IMR-90 (cell line): ENCODE data around the gene AUH. TPM values are rescaled to one million over a fixed set of nuclear protein-coding genes. Genes with fewer than 3 reads are reported as not detected.

Source experiments
- ATAC-seq: fragments of 200-7000 bp; cut with Tn5 transposase; 2 replicates; pipeline ENCODE4 v1.9.1; 2020; ENCODE audit warnings: low read depth, mild to moderate bottlenecking, moderate library complexity
- BruUV-seq: library from RNA; stranded (reverse); fragments of 400-500 nt; replicated peaks from 2 replicates; lab custom pipeline; 2021; lab: Mats Ljungman, UMichigan
- CTCF ChIA-PET: fragments of 300-600 bp; formaldehyde crosslinking; extraction: SDS; loops from one replicate; lab custom pipeline; 2021; ENCODE audit warnings: antibody characterized with exemption; lab: Yijun Ruan, JAX
- POLR2A ChIA-PET: fragments of 300-600 bp; sonication (Branson Sonifier 250); formaldehyde crosslinking; loops from one replicate; lab custom pipeline; 2022; ENCODE audit warnings: antibody characterized with exemption; ENCODE audit not compliant: unreplicated experiment; lab: Charles Lee
- DNase-seq: peaks from one replicate; pipeline ENCODE4 v3.0.0; 2013
- H2AFZ ChIP-seq: replicated peaks from 2 replicates; pipeline ENCODE3; 2013; ENCODE audit warnings: low read length, mild to moderate bottlenecking; ENCODE audit not compliant: poor library complexity
- H2AK5ac ChIP-seq: 2 replicates; pipeline ENCODE4 v1.6.1; 2013; ENCODE audit warnings: low read depth, low read length, inconsistent platforms
- H2AK9ac ChIP-seq: replicated peaks from 2 replicates; pipeline ENCODE3; 2013; ENCODE audit warnings: mild to moderate bottlenecking, low read depth, low read length, moderate library complexity; ENCODE audit not compliant: poor library complexity
- H2BK120ac ChIP-seq: 2 replicates; pipeline ENCODE4 v1.6.1; 2013; ENCODE audit warnings: low read depth, low read length, inconsistent platforms
- H2BK15ac ChIP-seq: 3 replicates; pipeline ENCODE4 v1.6.1; 2013; ENCODE audit warnings: low read depth, low read length, inconsistent platforms
- H2BK20ac ChIP-seq: 2 replicates; pipeline ENCODE4 v1.6.1; 2013; ENCODE audit warnings: low read depth, mild to moderate bottlenecking, inconsistent platforms, low read length, moderate library complexity
- H2BK5ac ChIP-seq: 2 replicates; pipeline ENCODE4 v1.6.1; 2013; ENCODE audit warnings: mild to moderate bottlenecking, low read depth, low read length, inconsistent platforms; ENCODE audit not compliant: poor library complexity, severe bottlenecking
- H3K14ac ChIP-seq: replicated peaks from 2 replicates; pipeline ENCODE4 v1.6.1; 2013; ENCODE audit warnings: low read depth, low read length, inconsistent platforms
- H3K18ac ChIP-seq: 2 replicates; pipeline ENCODE4 v1.6.1; 2013; ENCODE audit warnings: low read depth, low read length, control low read depth
- H3K23ac ChIP-seq: 2 replicates; pipeline ENCODE4 v1.6.1; 2013; ENCODE audit warnings: low read depth, low read length, inconsistent platforms
- H3K27ac ChIP-seq: 2 replicates; pipeline ENCODE4 v1.5.1; 2013; ENCODE audit warnings: mild to moderate bottlenecking, control low read depth, low read length; ENCODE audit not compliant: insufficient read depth
- H3K27me3 ChIP-seq: 2 replicates; pipeline ENCODE4 v1.6.1; 2013; ENCODE audit warnings: low read length; ENCODE audit not compliant: control insufficient read depth, insufficient read depth
- H3K36me3 ChIP-seq: 2 replicates; pipeline ENCODE4 v1.6.1; 2013; ENCODE audit warnings: low read length, mixed read lengths; ENCODE audit not compliant: control insufficient read depth, insufficient read depth
- H3K4ac ChIP-seq: 2 replicates; pipeline ENCODE4 v1.6.1; 2013; ENCODE audit warnings: low read depth, low read length, inconsistent platforms
- H3K4me1 ChIP-seq: 2 replicates; pipeline ENCODE4 v1.6.1; 2013; ENCODE audit warnings: low read length, mixed read lengths; ENCODE audit not compliant: control insufficient read depth, insufficient read depth
- H3K4me2 ChIP-seq: 2 replicates; pipeline ENCODE4 v1.6.1; 2013; ENCODE audit warnings: low read depth, mild to moderate bottlenecking, control low read depth, low read length, moderate library complexity
- H3K4me3 ChIP-seq: 2 replicates; pipeline ENCODE4 v1.5.1; 2013; ENCODE audit warnings: low read depth, mild to moderate bottlenecking, control low read depth, low read length, moderate library complexity; ENCODE audit not compliant: insufficient read depth
- H3K56ac ChIP-seq: 2 replicates; pipeline ENCODE4 v1.6.1; 2013; ENCODE audit warnings: low read length, inconsistent platforms; ENCODE audit not compliant: insufficient read depth; ENCODE audit errors: extremely low read depth
- H3K79me1 ChIP-seq, 2 experiments: 2 replicates each; pipeline ENCODE4 v1.6.1; 2013; ENCODE audit warnings: low read length in 2 of 2, inconsistent platforms in 1 of 2, low read depth in 1 of 2
- H3K9ac ChIP-seq: 2 replicates; pipeline ENCODE4 v1.6.1; 2013; ENCODE audit warnings: low read depth, low read length, control low read depth
- H3K9me1 ChIP-seq: 2 replicates; pipeline ENCODE4 v1.6.1; 2013; ENCODE audit warnings: low read length, inconsistent platforms; ENCODE audit not compliant: insufficient read depth
- H3K9me3 ChIP-seq: 2 replicates; pipeline ENCODE4 v1.6.1; 2013; ENCODE audit warnings: low read length; ENCODE audit not compliant: control insufficient read depth, insufficient read depth
- H4K20me1 ChIP-seq: 2 replicates; pipeline ENCODE4 v1.6.1; 2013; ENCODE audit warnings: low read length, inconsistent platforms; ENCODE audit not compliant: insufficient read depth
- H4K5ac ChIP-seq: 2 replicates; pipeline ENCODE4 v1.6.1; 2013; ENCODE audit warnings: mild to moderate bottlenecking, low read depth, low read length, control low read depth
- H4K8ac ChIP-seq, 2 experiments: 2 replicates each; pipeline ENCODE4 v1.6.1; 2013; ENCODE audit warnings: low read depth in 2 of 2, low read length in 2 of 2, control low read depth in 1 of 2, inconsistent platforms in 1 of 2
- H4K91ac ChIP-seq: 2 replicates; pipeline ENCODE4 v1.6.1; 2013; ENCODE audit warnings: low read depth, low read length, inconsistent platforms; ENCODE audit not compliant: insufficient read depth
- BHLHE40 ChIP-seq: fragments of 150-350 bp; IDR thresholded peaks from 2 replicates; pipeline ENCODE4 v1.6.1; 2016; ENCODE audit warnings: mild to moderate bottlenecking, low read depth, low read length
- CEBPB ChIP-seq: IDR thresholded peaks from 2 replicates; pipeline ENCODE4 v1.6.1; 2012; ENCODE audit warnings: low read depth, low read length, improper control_type of control experiment
- CTCF ChIP-seq: conservative IDR thresholded peaks from 2 replicates; pipeline ENCODE4 v1.5.1; 2012; ENCODE audit warnings: mild to moderate bottlenecking, low read depth, low read length, improper control_type of control experiment
- ELK1 ChIP-seq: fragments of 150-350 bp; IDR thresholded peaks from 2 replicates; pipeline ENCODE4 v1.6.1; 2016; ENCODE audit warnings: low read depth, mild to moderate bottlenecking, low read length, moderate library complexity, borderline replicate concordance
- MAFK ChIP-seq: IDR thresholded peaks from 2 replicates; pipeline ENCODE4 v1.6.1; 2012; ENCODE audit warnings: low read depth, low read length, improper control_type of control experiment
- MXI1 ChIP-seq: IDR thresholded peaks from 2 replicates; pipeline ENCODE4 v1.6.1; 2012; ENCODE audit warnings: low read depth, mild to moderate bottlenecking, low read length, moderate library complexity, borderline replicate concordance
- NFE2L2 ChIP-seq: fragments of 150-350 bp; IDR thresholded peaks from 2 replicates; pipeline ENCODE4 v1.6.1; 2016; ENCODE audit warnings: low read depth, mild to moderate bottlenecking, low read length
- POLR2A ChIP-seq: IDR thresholded peaks from 2 replicates; pipeline ENCODE4 v1.6.1; 2012; ENCODE audit warnings: mild to moderate bottlenecking, low read depth, low read length
- RFX5 ChIP-seq: IDR thresholded peaks from 2 replicates; pipeline ENCODE4 v1.8.0; 2012; ENCODE audit warnings: low read depth, mild to moderate bottlenecking, low read length, moderate library complexity
- WGBS, 2 experiments: methylation state at CpG; one replicate each; pipeline versions ENCODE4 v1.1.5 to v1.1.7; 2013; ENCODE audit warnings: missing lambda C conversion rate in 2 of 2; ENCODE audit not compliant: insufficient read length in 1 of 2; ENCODE audit errors: extremely low coverage in 2 of 2; 5-methylcytosine and 5-hydroxymethylcytosine counted together
- dilution Hi-C: fragments of 300-500 bp; cut with HindIII; formaldehyde crosslinking; loops from one replicate; pipeline ENCODE4 v1.14.3; 2018; ENCODE audit warnings: low sequenced_read_pairs; ENCODE audit not compliant: unreplicated experiment
- in situ Hi-C: fragments of 300-500 bp; cut with MboI; formaldehyde crosslinking; loops from 3 replicates; pipeline ENCODE4 v1.14.3; 2019; ENCODE audit warnings: low sequenced_read_pairs, inconsistent platforms, mixed read lengths
- intact Hi-C: fragments of 100-400 bp; cut with micrococcal nuclease; formaldehyde crosslinking; loops from 2 replicates; pipeline ENCODE4 v1.10.0; 2022
- polyA plus RNA-seq, 3 experiments: library from polyadenylated mRNA; depleted of rRNA; stranded (reverse); fragments of >200 nt; gene quantifications; 2 replicates each; pipeline ENCODE4 v1.2.3, GENCODE V29; 2012; ENCODE audit warnings: low replicate concordance in 1 of 3
- total RNA-seq: library from RNA; depleted of rRNA; stranded (reverse); fragments of >200 nt; gene quantifications from 2 replicates; pipeline ENCODE4 v1.2.3, GENCODE V29; 2012

Gene AUH
- total and polyA plus RNA-seq, 2 of the 4 experiments (the other 2 are of a cell fraction) = 5.9 to 8.1 TPM

- Histone ChIP-seq H4K5ac (no peak overlapping the region), H3K56ac (no peak overlapping the region), H3K27me3 (no peaks in the 10 kb centered on the region), H3K27ac (no peak overlapping the region), H3K4me2 (no peak overlapping the region), H3K14ac (no peak overlapping the region), H3K9me3 (no peaks in the 10 kb centered on the region), H2BK20ac (no peak overlapping the region), H3K79me1 (peaks cover 30 to 52% of the 10 kb centered on the region in 2 experiments), H2BK5ac (no peak overlapping the region), H3K4me3 (no peak overlapping the region), H4K91ac (no peak overlapping the region), H2BK15ac (no peak overlapping the region), H4K8ac (no peak overlapping the region), H3K9ac (no peak overlapping the region), H2BK120ac (no peak overlapping the region), H3K36me3 (peaks cover 12% of the 10 kb centered on the region), H3K18ac (no peak overlapping the region), H3K9me1 (peaks cover 10% of the 10 kb centered on the region), H2AFZ (no peak overlapping the region), H4K20me1 (peaks cover 4% of the 10 kb centered on the region; the same call in 1 of the 2 replicates), H2AK5ac (no peak overlapping the region), H3K4ac (no peak overlapping the region), H3K4me1 (0 out of 2 replicates have a peak, but pooled peaks cover 2% of the 10 kb centered on the region), H2AK9ac (no peak overlapping the region), H3K23ac (no peak overlapping the region)
- 60% methylated on average over 1 of the region's 1 CpG; no CpG with 5 or more reads in 1 of the 2 experiments for WGBS, 2 experiments
- DNase-seq (peak; percentile 46), ATAC-seq (no peak)
- no TSS peak for BruUV-seq
- CTCF ChIA-PET = no interaction called here
- intact Hi-C loops = no loop called here
- TF ChIP-seq MAFK (no peak), POLR2A (no peak), RFX5 (no peak), MXI1 (no peak), CEBPB (no peak), BHLHE40 (no peak), ELK1 (no peak), NFE2L2 (no peak), CTCF (no peak)
- POLR2A ChIA-PET = no interaction called here
- in situ Hi-C loops = no loop called here
- dilution Hi-C loops = no loop called here
These were observed 15.1 kb downstream of the AUH start for GRCh38 chr9:91346644-91347043.
